Neural cell (in vitro differentiated cells): ENCODE measurements around the gene ZNF418. TPM values are rescaled to one million over a fixed set of nuclear protein-coding genes. Genes with fewer than 3 reads are reported as not detected.

Experiments used
- H2AFZ ChIP-seq: fragments of 200-600, 300-800 bp; sonication (generic), shearing (Covaris generic); 2 replicates; pipeline ENCODE4 v1.6.0; 2014; ENCODE audit warnings: low read depth, mild to moderate bottlenecking, antibody characterized with exemption, low read length, moderate library complexity
- H3F3A ChIP-seq: fragments of 200-600 bp; shearing (Covaris generic); 2 replicates; pipeline ENCODE4 v1.6.1; 2016; ENCODE audit warnings: mild to moderate bottlenecking, moderate library complexity, mixed read lengths, antibody characterized with exemption, low read length; ENCODE audit not compliant: insufficient read depth, poor library complexity, severe bottlenecking
- H3K27ac ChIP-seq: fragments of 200-600, 300-800 bp; sonication (generic), shearing (Covaris generic); 2 replicates; pipeline ENCODE4 v1.5.1; 2014; ENCODE audit warnings: mild to moderate bottlenecking, low read length, moderate library complexity
- H3K27me3 ChIP-seq: fragments of 300-800, 200-600 bp; sonication (generic), shearing (Covaris generic); 2 replicates; pipeline ENCODE4 v1.6.0; 2014; ENCODE audit warnings: mild to moderate bottlenecking, low read depth, low read length, moderate library complexity; ENCODE audit not compliant: insufficient read depth
- H3K36me3 ChIP-seq: fragments of 300-800, 200-600 bp; sonication (generic), shearing (Covaris generic); 2 replicates; pipeline ENCODE4 v1.5.1; 2014; ENCODE audit warnings: mild to moderate bottlenecking, antibody characterized with exemption, low read length, moderate library complexity; ENCODE audit not compliant: insufficient read depth
- H3K4me2 ChIP-seq: fragments of 300-800, 200-600 bp; sonication (generic), shearing (Covaris generic); 2 replicates; pipeline ENCODE4 v1.6.0; 2014; ENCODE audit warnings: mild to moderate bottlenecking, low read length
- H3K4me3 ChIP-seq: fragments of 300-800, 200-600 bp; sonication (generic), shearing (Covaris generic); 2 replicates; pipeline ENCODE4 v1.5.1; 2014; ENCODE audit warnings: mild to moderate bottlenecking, low read length, moderate library complexity
- H3K79me2 ChIP-seq: fragments of 200-600 bp; shearing (Covaris generic); replicated peaks from 2 replicates; pipeline ENCODE4 v1.6.0; 2014; ENCODE audit warnings: mild to moderate bottlenecking, low read length, moderate library complexity; ENCODE audit not compliant: insufficient read depth
- H3K9ac ChIP-seq: fragments of 300-800, 200-600 bp; sonication (generic), shearing (Covaris generic); 2 replicates; pipeline ENCODE4 v1.6.1; 2016; ENCODE audit warnings: mild to moderate bottlenecking, low read length, mixed read lengths
- H3K9me2 ChIP-seq: fragments of 200-600 bp; shearing (Covaris generic); 2 replicates; pipeline ENCODE4 v1.6.1; 2016; ENCODE audit warnings: mild to moderate bottlenecking, low read length, mixed read lengths; ENCODE audit not compliant: insufficient read depth
- H3K9me3 ChIP-seq: fragments of 200-600, 300-800 bp; sonication (generic), shearing (Covaris generic); 2 replicates; pipeline ENCODE4 v1.6.1; 2016; ENCODE audit warnings: mild to moderate bottlenecking, mixed run types, low read length, moderate library complexity, mixed read lengths
- H4K20me1 ChIP-seq: fragments of 200-600 bp; shearing (Covaris generic); 2 replicates; pipeline ENCODE4 v1.6.1; 2016; ENCODE audit warnings: mild to moderate bottlenecking, mixed run types; ENCODE audit not compliant: insufficient read depth
- CTCF ChIP-seq: fragments of 450-650 bp; IDR thresholded peaks from 2 replicates; pipeline ENCODE4 v1.5.1; 2014; ENCODE audit warnings: antibody characterized with exemption, mild to moderate bottlenecking, moderate library complexity; ENCODE audit not compliant: poor library complexity, severe bottlenecking
- EP300 ChIP-seq: fragments of 450-650 bp; conservative IDR thresholded peaks from 2 replicates; pipeline ENCODE4 v1.6.1; 2014; ENCODE audit warnings: antibody characterized with exemption, mild to moderate bottlenecking, moderate library complexity; ENCODE audit not compliant: poor library complexity, severe bottlenecking
- EZH2 ChIP-seq: fragments of 200-600, 300-800 bp; shearing (Covaris generic), sonication (generic); IDR thresholded peaks from 2 replicates; pipeline ENCODE4 v1.6.1; 2014; ENCODE audit warnings: antibody characterized with exemption, low read length, borderline replicate concordance, mild to moderate bottlenecking; ENCODE audit not compliant: insufficient read depth, poor library complexity, severe bottlenecking
- MXI1 ChIP-seq: fragments of 450-650 bp; conservative IDR thresholded peaks from 2 replicates; pipeline ENCODE4 v1.6.1; 2014; ENCODE audit warnings: antibody characterized with exemption, mild to moderate bottlenecking; ENCODE audit not compliant: poor library complexity, severe bottlenecking
- POLR2AphosphoS5 ChIP-seq: IDR thresholded peaks from 2 replicates; pipeline ENCODE4 v1.6.1; 2012
- RAD21 ChIP-seq: fragments of 450-650 bp; conservative IDR thresholded peaks from 2 replicates; pipeline ENCODE4 v1.6.1; 2014; ENCODE audit warnings: antibody characterized with exemption, mild to moderate bottlenecking, moderate library complexity
- REST ChIP-seq: IDR thresholded peaks from 2 replicates; pipeline ENCODE4 v1.6.1; 2012; ENCODE audit warnings: borderline replicate concordance
- SMC3 ChIP-seq: fragments of 450-650 bp; conservative IDR thresholded peaks from 2 replicates; pipeline ENCODE4 v1.6.1; 2014; ENCODE audit warnings: antibody characterized with exemption, mild to moderate bottlenecking, moderate library complexity; ENCODE audit not compliant: poor library complexity
- TAF1 ChIP-seq: IDR thresholded peaks from 2 replicates; pipeline ENCODE4 v1.6.1; 2012; ENCODE audit warnings: low read depth
- polyA plus RNA-seq: library from polyadenylated mRNA; depleted of rRNA; stranded (reverse); fragments of >200 nt; gene quantifications from 2 replicates; pipeline ENCODE4 v1.2.3, GENCODE V29; 2014

ZNF418 gene
- polyA plus RNA-seq, 1 donor from 2014 or later = 27.6 TPM

GRCh38 chr19:57949702-57950101, 14.5 kb upstream of the ZNF418 start:
- no peak overlapping the region for H3K27ac ChIP-seq
- peaks cover 11% of the 10 kb centered on the region for H3K9me3 ChIP-seq
- peaks cover 26% of the 10 kb centered on the region for H3K79me2 ChIP-seq
- H3K9me2 ChIP-seq = no peaks in the 10 kb centered on the region
- H3K4me2 ChIP-seq = no peak overlapping the region
- no peaks in the 10 kb centered on the region for H3F3A ChIP-seq
- no peaks in the 10 kb centered on the region for H3K36me3 ChIP-seq
- no peaks in the 10 kb centered on the region for H4K20me1 ChIP-seq
- H2AFZ ChIP-seq = no peak overlapping the region
- H3K9ac ChIP-seq = no peak overlapping the region
- H3K4me3 ChIP-seq = no peak overlapping the region
- H3K27me3 ChIP-seq = no peaks in the 10 kb centered on the region
- TF ChIP-seq RAD21 = no peak
- TF ChIP-seq SMC3 = no peak
- TF ChIP-seq REST = no peak
- TF ChIP-seq CTCF = no peak
- no peak for TF ChIP-seq EP300
- TF ChIP-seq TAF1 = no peak
- TF ChIP-seq POLR2AphosphoS5 = no peak

- Histone ChIP-seq H2AFZ (no peak overlapping the region), H3K9me3 (peaks cover 10% of the 10 kb centered on the region), H3K4me3 (no peak overlapping the region), H3K27ac (no peak overlapping the region), H3K9me2 (no peaks in the 10 kb centered on the region), H3K79me2 (peaks cover 26% of the 10 kb centered on the region), H3F3A (no peaks in the 10 kb centered on the region), H3K9ac (no peak overlapping the region), H3K36me3 (peaks cover under 1% of the 10 kb centered on the region), H3K27me3 (no peaks in the 10 kb centered on the region), H4K20me1 (no peaks in the 10 kb centered on the region), H3K4me2 (no peak overlapping the region)
- no peak for TF ChIP-seq TAF1
- no peak for TF ChIP-seq EZH2
- TF ChIP-seq CTCF = no peak
- TF ChIP-seq MXI1 = no peak
- TF ChIP-seq SMC3 = no peak
Measured at GRCh38 chr19:57949296-57949695, 14.1 kb upstream of the ZNF418 start.
